Kidney epithelial cell (primary cell): Measurements from ENCODE around the gene ATRAID. TPM values are rescaled to one million over a fixed set of nuclear protein-coding genes. Genes with fewer than 3 reads are reported as not detected.

Experiments
- DNase-seq: peaks from one replicate; pipeline ENCODE4 v3.0.0-alpha.2; 2010; ENCODE audit warnings: low read depth
- H3K27me3 ChIP-seq: 2 replicates; pipeline ENCODE4 v1.6.0; 2011; ENCODE audit warnings: low read length; ENCODE audit not compliant: control insufficient read depth, insufficient read depth
- H3K36me3 ChIP-seq: 2 replicates; pipeline ENCODE4 v1.5.1; 2011; ENCODE audit warnings: low read length; ENCODE audit not compliant: control insufficient read depth, insufficient read depth
- H3K4me3 ChIP-seq: 2 replicates; pipeline ENCODE4 v1.5.1; 2011; ENCODE audit warnings: low read depth, mild to moderate bottlenecking, control low read depth, low read length
- total RNA-seq: library from RNA; depleted of rRNA; stranded (reverse); fragments of >200 nt; gene quantifications from 2 replicates; pipeline ENCODE4 v1.2.3, GENCODE V29; 2015
- TF ChIP-seq, protein P1 (sequence below): IDR thresholded peaks from 2 replicates; pipeline ENCODE4 v1.5.1; 2011; ENCODE audit warnings: mild to moderate bottlenecking, moderate library complexity, low read length, control low read depth, inconsistent platforms; ENCODE audit not compliant: insufficient read depth, poor library complexity, severe bottlenecking

Gene ATRAID
- total RNA-seq, 1 donor from 2014 or later = 146 TPM

DNA sequence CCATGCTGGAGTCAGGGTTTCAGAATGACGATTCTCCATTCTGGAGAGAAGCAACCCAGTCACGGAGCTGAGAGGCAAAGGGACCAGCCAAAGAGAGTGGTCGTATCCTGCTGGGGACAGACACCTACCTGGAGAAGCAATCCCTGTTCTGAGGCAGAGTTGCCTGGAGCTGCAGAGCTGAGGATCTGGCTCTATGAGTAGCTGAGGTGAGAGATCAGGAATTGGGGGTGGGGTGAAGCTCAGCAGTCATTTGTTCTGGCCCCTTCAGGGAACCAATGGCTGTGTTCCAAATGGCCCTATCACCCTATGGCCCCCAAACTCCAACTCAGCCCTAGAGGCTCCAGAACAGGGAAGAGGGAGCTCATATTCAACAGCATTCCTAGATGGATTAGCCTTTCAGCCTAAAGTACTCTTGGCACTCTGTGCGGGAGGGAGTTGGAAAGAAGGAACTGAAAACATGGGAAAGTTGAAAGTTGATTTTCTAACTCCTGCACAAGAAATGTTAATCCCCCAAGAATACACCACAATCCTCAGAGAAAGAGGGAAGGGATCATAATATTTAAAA, 3.3 kb upstream of the ATRAID start:
- Histone ChIP-seq H3K4me3 (no peak overlapping the region), H3K36me3 (peaks cover 2% of the 10 kb centered on the region), H3K27me3 (no peaks in the 10 kb centered on the region)
- TF ChIP-seq, protein P1, sequence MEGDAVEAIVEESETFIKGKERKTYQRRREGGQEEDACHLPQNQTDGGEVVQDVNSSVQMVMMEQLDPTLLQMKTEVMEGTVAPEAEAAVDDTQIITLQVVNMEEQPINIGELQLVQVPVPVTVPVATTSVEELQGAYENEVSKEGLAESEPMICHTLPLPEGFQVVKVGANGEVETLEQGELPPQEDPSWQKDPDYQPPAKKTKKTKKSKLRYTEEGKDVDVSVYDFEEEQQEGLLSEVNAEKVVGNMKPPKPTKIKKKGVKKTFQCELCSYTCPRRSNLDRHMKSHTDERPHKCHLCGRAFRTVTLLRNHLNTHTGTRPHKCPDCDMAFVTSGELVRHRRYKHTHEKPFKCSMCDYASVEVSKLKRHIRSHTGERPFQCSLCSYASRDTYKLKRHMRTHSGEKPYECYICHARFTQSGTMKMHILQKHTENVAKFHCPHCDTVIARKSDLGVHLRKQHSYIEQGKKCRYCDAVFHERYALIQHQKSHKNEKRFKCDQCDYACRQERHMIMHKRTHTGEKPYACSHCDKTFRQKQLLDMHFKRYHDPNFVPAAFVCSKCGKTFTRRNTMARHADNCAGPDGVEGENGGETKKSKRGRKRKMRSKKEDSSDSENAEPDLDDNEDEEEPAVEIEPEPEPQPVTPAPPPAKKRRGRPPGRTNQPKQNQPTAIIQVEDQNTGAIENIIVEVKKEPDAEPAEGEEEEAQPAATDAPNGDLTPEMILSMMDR = no peak
- DNase-seq = no peak

DNA sequence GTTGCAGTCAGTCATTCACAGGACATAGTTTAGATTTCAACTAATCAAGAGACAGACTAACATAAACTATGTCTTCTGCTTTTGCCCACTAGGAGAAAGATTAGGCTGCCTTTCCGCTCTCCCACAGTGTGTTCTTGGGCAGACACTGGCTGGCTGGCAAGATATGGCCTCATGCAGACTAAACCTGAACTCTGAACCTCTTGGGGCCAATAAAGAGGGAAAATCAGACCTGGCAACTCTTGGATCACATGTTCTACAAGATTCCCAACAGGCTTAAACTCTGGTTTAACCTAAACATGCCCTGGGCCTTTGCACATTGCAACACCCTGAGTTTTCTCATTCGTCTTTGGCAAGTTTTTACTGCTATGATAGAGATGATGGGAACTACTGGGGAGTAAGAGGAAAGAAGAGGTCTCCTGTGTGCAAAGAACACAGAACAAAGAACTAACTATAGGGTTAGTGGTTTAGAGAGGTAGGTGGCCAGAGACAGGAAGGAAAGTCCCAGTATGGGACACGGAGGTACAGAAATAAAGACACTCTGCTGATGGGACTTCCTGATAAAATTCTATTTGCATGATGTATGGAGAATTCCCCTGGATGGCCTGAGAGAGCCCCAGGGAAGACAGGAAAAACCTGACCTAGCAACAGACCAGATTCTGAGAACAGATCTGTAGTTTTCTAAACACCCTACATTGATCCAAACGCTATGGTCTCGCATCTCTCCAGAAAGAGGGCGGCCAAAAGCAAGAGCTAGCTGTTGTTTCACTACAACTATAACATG, 2.0 kb upstream of the ATRAID start:
- peaks cover 2% of the 10 kb centered on the region for H3K36me3 ChIP-seq
- no peak for DNase-seq
- H3K4me3 ChIP-seq = no peak overlapping the region
- TF ChIP-seq, protein P1 = no peak
- no peaks in the 10 kb centered on the region for H3K27me3 ChIP-seq

DNA sequence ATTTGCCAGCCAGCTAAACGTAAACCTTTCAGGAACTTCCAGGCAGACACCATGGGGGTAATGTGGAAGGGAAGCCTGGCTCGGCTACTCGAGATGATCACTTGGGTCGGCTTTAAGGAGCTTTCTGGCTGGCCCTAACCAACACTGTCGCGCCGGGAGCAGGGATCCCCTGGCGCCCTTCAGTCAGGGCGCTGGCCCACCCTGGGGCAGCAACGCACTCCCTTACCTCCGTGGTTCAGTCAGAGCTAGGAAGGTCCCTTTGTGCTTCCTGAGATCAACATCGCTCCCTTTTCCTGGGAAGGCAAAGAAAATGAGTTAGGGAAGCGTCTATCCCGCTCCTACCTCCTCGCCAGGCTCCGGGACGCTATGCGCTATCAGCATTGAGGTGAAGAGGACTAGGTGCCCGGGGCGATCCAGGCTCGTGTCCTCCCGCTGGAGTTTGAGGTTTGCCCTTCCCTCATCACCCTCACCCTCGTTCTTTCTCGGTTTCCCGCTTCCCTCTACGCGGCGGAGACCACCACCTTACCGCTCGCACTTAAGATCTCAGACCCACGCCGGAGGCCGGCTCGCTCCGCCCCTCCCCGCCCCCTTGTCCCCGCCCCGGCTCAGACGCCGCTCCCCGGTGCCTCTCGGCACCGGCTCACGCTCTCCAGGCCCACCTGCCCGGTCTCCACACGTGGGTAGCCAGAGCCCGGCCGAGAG, 449 bp upstream of the ATRAID start:
- H3K36me3 ChIP-seq = no peaks in the 10 kb centered on the region
- TF ChIP-seq, protein P1 = no peak
- no peak for DNase-seq

DNA sequence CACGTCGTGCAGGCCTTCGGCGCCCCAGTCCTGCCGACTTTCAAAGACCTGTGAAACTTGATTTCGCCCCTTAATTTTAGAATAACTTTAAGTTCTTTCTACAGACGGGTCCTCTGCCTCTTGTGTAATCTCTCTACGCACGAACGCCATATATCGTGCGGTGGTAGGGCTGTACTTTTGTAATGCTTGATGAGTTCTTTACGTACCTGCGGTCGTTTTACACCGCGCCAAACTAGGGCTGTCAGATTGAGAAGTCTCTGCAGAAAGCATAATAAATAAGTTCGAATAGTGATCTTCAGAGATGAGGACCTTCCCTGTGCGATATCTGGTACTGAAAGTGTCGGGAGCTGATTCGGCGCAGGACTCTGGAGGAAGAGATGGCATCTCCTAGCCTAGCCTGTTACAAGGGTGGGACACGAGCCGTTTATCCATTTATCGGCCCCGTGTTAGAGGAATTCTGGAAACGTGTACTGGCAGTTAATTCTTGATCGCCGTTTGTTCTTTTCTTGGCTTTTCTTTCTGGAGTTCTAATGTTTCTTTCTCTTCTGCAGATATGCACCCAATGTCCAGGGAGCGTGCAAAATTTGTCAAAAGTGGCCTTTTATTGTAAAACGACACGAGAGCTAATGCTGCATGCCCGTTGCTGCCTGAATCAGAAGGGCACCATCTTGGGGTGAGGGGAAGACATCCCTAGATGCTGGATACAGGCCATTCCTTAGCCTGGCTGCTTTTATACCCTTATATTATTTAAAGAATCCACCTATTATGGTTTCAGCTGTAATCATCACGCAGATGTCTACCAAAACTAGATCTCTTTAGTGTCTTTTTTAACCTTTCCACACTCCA, 1.0 kb downstream of the ATRAID start:
- Histone ChIP-seq H3K27me3 (no peaks in the 10 kb centered on the region), H3K4me3 (peak overlapping the region; percentile 73), H3K36me3 (no peaks in the 10 kb centered on the region)
- DNase-seq = no peak
- TF ChIP-seq, protein P1 = no peak

More for the DNA sequence above, 449 bp upstream of the ATRAID start:
- Histone ChIP-seq H3K27me3 (no peaks in the 10 kb centered on the region), H3K4me3 (peak overlapping the region; percentile 73)

DNA sequence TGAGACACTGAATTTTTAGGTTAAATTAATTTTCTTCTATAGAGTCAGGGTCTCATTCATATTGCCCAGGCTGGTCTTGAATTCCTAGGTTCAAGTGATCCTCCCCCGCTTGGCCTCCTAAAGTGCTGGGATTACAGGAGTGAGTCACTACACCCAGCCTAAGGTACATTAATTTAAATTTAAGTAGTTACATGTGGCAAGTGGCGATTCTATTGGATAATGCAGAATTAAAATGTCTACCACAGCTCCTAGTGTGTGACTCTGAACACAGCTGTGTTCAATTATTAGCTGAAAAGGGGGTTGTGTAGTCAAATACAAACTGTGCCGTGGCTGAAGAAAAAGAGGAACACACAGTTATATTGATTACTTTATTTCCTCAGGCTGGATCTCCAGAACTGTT, 3.1 kb downstream of the ATRAID start:
- TF ChIP-seq, protein P1 = no peak
- no peak for DNase-seq
- Histone ChIP-seq H3K4me3 (no peak overlapping the region), H3K36me3 (peaks cover 1% of the 10 kb centered on the region), H3K27me3 (no peaks in the 10 kb centered on the region)
